Transverse colon (tissue), 4 donors: ENCODE data around the gene CCRL2. TPM values are rescaled to one million over a fixed set of nuclear protein-coding genes. Genes with fewer than 3 reads are reported as not detected.

Experiments used
- DNase-seq: peaks from one replicate; pipeline ENCODE4 v3.0.0-alpha.2; 2019
- H3K27ac ChIP-seq, 4 donors: fragments of 200-600 bp; sonication (generic); 2 replicates each; pipeline ENCODE4 v1.5.1; 2016 to 2018; ENCODE audit warnings: inconsistent platforms in 4 of 4
- H3K27me3 ChIP-seq: fragments of 200-600 bp; sonication (generic); 2 replicates; pipeline ENCODE4 v1.5.1; 2017; ENCODE audit warnings: inconsistent platforms
- H3K36me3 ChIP-seq, 4 donors: fragments of 200-600 bp; sonication (generic); 2 replicates each; pipeline ENCODE4 v1.5.1; 2017 to 2019; ENCODE audit warnings: inconsistent platforms in 4 of 4
- H3K4me1 ChIP-seq, 4 donors: fragments of 200-600 bp; sonication (generic); 2 replicates each; pipeline ENCODE4 v1.5.1; 2017 to 2020; ENCODE audit warnings: inconsistent platforms in 4 of 4
- H3K4me3 ChIP-seq, 4 donors: fragments of 200-600 bp; sonication (generic); 1 replicate in 1 of 4; 2 replicates in 3 of 4; pipeline versions ENCODE4 v1.5.1 to v1.6.1; 2017 to 2019; ENCODE audit warnings: inconsistent platforms in 4 of 4
- H3K9me3 ChIP-seq, 2 donors: fragments of 200-600 bp; sonication (generic); 2 replicates each; pipeline ENCODE4 v1.5.1; 2017 to 2019; ENCODE audit warnings: inconsistent platforms in 2 of 2
- CTCF ChIP-seq, 5 experiments: fragments of 200-600 bp in 3 of 5; fragments of 450-650 bp in 2 of 5; sonication (generic) in 3 of 5; IDR thresholded peaks; 1 replicate in 2 of 5; 2 replicates in 3 of 5; pipeline ENCODE4 v1.5.1; 2016 to 2017; ENCODE audit warnings: antibody characterized with exemption in 5 of 5, inconsistent platforms in 3 of 5, mild to moderate bottlenecking in 2 of 5, moderate library complexity in 1 of 5
- EP300 ChIP-seq: sonication (generic); formaldehyde crosslinking; IDR thresholded peaks from one replicate; pipeline ENCODE4 v1.6.1; 2017; ENCODE audit warnings: antibody characterized with exemption, low read depth
- POLR2A ChIP-seq: fragments of 450-650 bp; IDR thresholded peaks from one replicate; pipeline ENCODE4 v1.6.1; 2016; ENCODE audit warnings: antibody characterized with exemption, mild to moderate bottlenecking, moderate library complexity
- POLR2AphosphoS5 ChIP-seq, 3 donors: sonication (generic); formaldehyde crosslinking; IDR thresholded peaks; one replicate each; pipeline ENCODE4 v1.6.1; 2016; ENCODE audit warnings: antibody characterized with exemption in 3 of 3
- WGBS, 2 donors: methylation state at CpG; one replicate each; pipeline ENCODE4 v1.1.5; 2018; ENCODE audit warnings: low coverage in 1 of 2; 5-methylcytosine and 5-hydroxymethylcytosine counted together
- in situ Hi-C, 4 donors: fragments of 200-750 bp; cut with MboI; loops; one replicate each; pipeline versions ENCODE4 v1.15.0 to v1.15.1; 2017; ENCODE audit warnings: low sequenced_read_pairs in 3 of 4, low pct_ligation_motif_present in 1 of 4, low pct_unique_long_range_greater_than_20kb in 1 of 4
- intact Hi-C: fragments of 100-400 bp; cut with DNase I; formaldehyde crosslinking; loops from one replicate; pipeline ENCODE4 v1.15.1; 2023; ENCODE audit warnings: low total_unique reads
- total RNA-seq, 4 donors: library from RNA; depleted of rRNA; stranded (reverse); fragments of >200 nt; gene quantifications; one replicate each; pipeline ENCODE4 v1.1.0, GENCODE V29; 2016

Gene CCRL2
- total RNA-seq, 4 donors from 2014 or later: 2.6 to 13.9 (median 9.8) TPM

DNA sequence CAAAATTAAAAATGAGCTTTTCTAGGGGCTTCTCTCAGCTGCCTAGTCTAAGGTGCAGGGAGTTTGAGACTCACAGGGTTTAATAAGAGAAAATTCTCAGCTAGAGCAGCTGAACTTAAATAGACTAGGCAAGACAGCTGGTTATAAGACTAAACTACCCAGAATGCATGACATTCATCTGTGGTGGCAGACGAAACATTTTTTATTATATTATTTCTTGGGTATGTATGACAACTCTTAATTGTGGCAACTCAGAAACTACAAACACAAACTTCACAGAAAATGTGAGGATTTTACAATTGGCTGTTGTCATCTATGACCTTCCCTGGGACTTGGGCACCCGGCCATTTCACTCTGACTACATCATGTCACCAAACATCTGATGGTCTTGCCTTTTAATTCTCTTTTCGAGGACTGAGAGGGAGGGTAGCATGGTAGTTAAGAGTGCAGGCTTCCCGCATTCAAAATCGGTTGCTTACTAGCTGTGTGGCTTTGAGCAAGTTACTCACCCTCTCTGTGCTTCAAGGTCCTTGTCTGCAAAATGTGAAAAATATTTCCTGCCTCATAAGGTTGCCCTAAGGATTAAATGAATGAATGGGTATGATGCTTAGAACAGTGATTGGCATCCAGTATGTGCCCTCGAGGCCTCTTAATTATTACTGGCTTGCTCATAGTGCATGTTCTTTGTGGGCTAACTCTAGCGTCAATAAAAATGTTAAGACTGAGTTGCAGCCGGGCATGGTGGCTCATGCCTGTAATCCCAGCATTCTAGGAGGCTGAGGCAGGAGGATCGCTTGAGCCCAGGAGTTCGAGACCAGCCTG lies 35.3 kb upstream of the CCRL2 start:
- DNase-seq: no peak
- intact Hi-C loops (no loop called here), in situ Hi-C loops (loop anchor here in 2 of 4 donors (10.0 to 25.0 kb wide), 3 partner anchors 284 to 434 kb away; partner anchors contain the start of gene CXCR6 (in 1 of the 2))
- Histone ChIP-seq H3K27ac (peak overlapping the region in 2 of 4 donors; percentile 17 to 56), H3K9me3 (no peaks in the 10 kb centered on the region), H3K36me3 (no peaks in the 10 kb centered on the region), H3K4me1 (no peaks in the 10 kb centered on the region), H3K4me3 (peak overlapping the region in 1 of 4 donors; percentile 19), H3K27me3 (no peaks in the 10 kb centered on the region)
- WGBS, 2 donors: 78 to 81% methylated on average over 6 to 10 of the region's 10 CpGs
- TF ChIP-seq CTCF (IDR thresholded peaks at IDR 0.05): no peak
- no peak for TF ChIP-seq POLR2AphosphoS5 (IDR thresholded peaks at IDR 0.05)
- no peak for TF ChIP-seq POLR2A
- TF ChIP-seq EP300: no peak

DNA sequence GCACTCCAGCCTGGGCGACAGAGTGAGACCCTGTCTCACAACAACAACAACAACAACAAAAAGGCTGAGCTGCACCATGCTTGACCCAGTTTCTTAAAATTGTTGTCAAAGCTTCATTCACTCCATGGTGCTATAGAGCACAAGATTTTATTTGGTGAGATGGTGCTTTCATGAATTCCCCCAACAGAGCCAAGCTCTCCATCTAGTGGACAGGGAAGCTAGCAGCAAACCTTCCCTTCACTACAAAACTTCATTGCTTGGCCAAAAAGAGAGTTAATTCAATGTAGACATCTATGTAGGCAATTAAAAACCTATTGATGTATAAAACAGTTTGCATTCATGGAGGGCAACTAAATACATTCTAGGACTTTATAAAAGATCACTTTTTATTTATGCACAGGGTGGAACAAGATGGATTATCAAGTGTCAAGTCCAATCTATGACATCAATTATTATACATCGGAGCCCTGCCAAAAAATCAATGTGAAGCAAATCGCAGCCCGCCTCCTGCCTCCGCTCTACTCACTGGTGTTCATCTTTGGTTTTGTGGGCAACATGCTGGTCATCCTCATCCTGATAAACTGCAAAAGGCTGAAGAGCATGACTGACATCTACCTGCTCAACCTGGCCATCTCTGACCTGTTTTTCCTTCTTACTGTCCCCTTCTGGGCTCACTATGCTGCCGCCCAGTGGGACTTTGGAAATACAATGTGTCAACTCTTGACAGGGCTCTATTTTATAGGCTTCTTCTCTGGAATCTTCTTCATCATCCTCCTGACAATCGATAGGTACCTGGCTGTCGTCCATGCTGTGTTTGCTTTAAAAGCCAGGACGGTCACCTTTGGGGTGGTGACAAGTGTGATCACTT lies 34.3 kb upstream of the CCRL2 start:
- intact Hi-C loops: no loop called here
- Histone ChIP-seq H3K27me3 (no peaks in the 10 kb centered on the region), H3K27ac (no peak overlapping the region), H3K4me3 (no peak overlapping the region), H3K4me1 (no peaks in the 10 kb centered on the region), H3K36me3 (no peaks in the 10 kb centered on the region), H3K9me3 (no peaks in the 10 kb centered on the region)
- 79 to 89% methylated on average over 5 to 9 of the region's 9 CpGs for WGBS, 2 donors
- peak in 4 of 5 experiments; percentile 26 to 40 (median 28) for TF ChIP-seq CTCF (IDR thresholded peaks at IDR 0.05)
- no peak for TF ChIP-seq EP300
- in situ Hi-C loops: loop anchor here in 2 of 4 donors (10.0 to 25.0 kb wide), 3 partner anchors 285 to 435 kb away; partner anchors contain the start of gene CXCR6 (in 1 of the 2)
- DNase-seq: no peak

DNA sequence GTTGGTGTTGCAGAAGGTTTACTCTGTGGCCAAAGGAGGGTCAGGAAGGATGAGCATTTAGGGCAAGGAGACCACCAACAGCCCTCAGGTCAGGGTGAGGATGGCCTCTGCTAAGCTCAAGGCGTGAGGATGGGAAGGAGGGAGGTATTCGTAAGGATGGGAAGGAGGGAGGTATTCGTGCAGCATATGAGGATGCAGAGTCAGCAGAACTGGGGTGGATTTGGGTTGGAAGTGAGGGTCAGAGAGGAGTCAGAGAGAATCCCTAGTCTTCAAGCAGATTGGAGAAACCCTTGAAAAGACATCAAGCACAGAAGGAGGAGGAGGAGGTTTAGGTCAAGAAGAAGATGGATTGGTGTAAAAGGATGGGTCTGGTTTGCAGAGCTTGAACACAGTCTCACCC lies 32.3 kb upstream of the CCRL2 start:
- intact Hi-C loops: no loop called here
- no peaks in the 10 kb centered on the region for H3K36me3 ChIP-seq
- H3K4me3 ChIP-seq: no peak overlapping the region
- no peaks in the 10 kb centered on the region for H3K9me3 ChIP-seq
- in situ Hi-C loops: loop anchor here in 3 of 4 donors (10.0 to 25.0 kb wide), 3 partner anchors 287 to 437 kb away; partner anchors contain the start of gene CXCR6 (in 2 of the 3)
- WGBS, 2 donors: 79 to 88% methylated on average over 3 of the region's 3 CpGs
- no peak for TF ChIP-seq EP300
- H3K27me3 ChIP-seq: no peaks in the 10 kb centered on the region
- no peak for DNase-seq
- H3K27ac ChIP-seq: no peak overlapping the region
- H3K4me1 ChIP-seq: no peaks in the 10 kb centered on the region

DNA sequence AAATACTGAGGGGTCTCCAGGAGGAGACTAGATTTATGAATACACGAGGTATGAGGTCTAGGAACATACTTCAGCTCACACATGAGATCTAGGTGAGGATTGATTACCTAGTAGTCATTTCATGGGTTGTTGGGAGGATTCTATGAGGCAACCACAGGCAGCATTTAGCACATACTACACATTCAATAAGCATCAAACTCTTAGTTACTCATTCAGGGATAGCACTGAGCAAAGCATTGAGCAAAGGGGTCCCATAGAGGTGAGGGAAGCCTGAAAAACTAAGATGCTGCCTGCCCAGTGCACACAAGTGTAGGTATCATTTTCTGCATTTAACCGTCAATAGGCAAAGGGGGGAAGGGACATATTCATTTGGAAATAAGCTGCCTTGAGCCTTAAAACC lies 31.8 kb upstream of the CCRL2 start:
- H3K36me3 ChIP-seq: no peaks in the 10 kb centered on the region
- TF ChIP-seq EP300: no peak
- TF ChIP-seq POLR2A: no peak
- TF ChIP-seq CTCF (IDR thresholded peaks at IDR 0.05): no peak
- TF ChIP-seq POLR2AphosphoS5 (IDR thresholded peaks at IDR 0.05): no peak
- 67 to 86% methylated on average over 2 of the region's 2 CpGs for WGBS, 2 donors
- H3K4me1 ChIP-seq: peaks cover 0 to under 1% (median 0%) of the 10 kb centered on the region in 4 donors
- H3K9me3 ChIP-seq: no peaks in the 10 kb centered on the region
- no peak for DNase-seq
- in situ Hi-C loops (loop anchor here in 2 of 4 donors (10.0 to 25.0 kb wide), 2 partner anchors 290 to 438 kb away; partner anchors contain the start of gene CXCR6 (in 1 of the 2)), intact Hi-C loops (no loop called here)
- no peak overlapping the region for H3K4me3 ChIP-seq
- H3K27ac ChIP-seq: no peak overlapping the region
- no peaks in the 10 kb centered on the region for H3K27me3 ChIP-seq
